Fibroblast of skin of right biceps (primary cell): Measurements from ENCODE around the gene GFPT2.

ENCODE experiments used
- DNase-seq: peaks from one replicate; pipeline ENCODE4 v3.0.0-alpha.2; 2013

GFPT2 gene

DNA sequence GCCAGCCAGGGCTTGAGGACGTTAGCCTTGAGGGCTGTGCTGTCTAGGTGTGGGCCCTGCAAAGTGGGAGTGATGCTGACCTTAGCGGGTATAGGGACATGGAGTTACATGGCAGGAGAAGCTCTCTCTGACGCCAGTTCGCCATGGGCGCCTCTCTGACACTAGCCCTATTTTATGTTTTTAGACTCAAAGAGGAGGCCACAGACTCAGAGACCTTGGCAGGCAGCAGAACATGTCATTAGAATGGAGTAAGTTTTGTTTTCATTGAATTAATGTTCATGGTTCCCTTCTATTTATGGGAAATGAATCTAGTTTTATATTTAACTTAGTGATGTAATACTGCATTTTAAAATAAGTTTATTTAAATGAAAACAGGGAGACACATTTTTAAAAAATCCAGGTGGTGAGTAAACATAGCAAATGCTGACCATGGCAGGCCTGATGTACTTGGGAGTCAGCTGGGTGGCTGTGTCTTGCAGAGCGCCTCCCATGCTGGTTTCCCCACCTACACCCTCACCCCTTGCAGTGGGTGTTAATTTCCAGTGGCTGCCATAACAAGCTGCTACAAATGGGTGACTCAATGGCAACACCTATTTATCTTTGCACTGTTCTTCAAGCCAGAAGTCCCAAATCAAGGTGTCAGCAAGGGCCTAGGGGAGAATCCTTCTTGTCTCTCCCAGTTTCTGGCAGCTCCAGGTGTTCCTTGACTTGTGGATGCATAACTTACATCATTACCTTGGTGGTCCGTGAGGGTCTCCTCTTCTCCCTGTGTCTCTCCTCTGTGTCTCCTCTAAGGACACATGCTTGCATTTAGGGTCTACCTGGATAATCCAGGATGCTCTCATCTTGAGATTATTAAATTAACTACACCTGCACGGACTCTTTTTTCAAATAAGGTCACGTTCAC lies 25.6 kb upstream of the GFPT2 start:
- no peak for DNase-seq

- no peak for DNase-seq
These were observed 24.5 kb upstream of the GFPT2 start for GRCh38 chr5:180377556-180378197.

GRCh38 chr5:180376511-180376910 lies 23.4 kb upstream of the GFPT2 start:
- no peak for DNase-seq

DNA sequence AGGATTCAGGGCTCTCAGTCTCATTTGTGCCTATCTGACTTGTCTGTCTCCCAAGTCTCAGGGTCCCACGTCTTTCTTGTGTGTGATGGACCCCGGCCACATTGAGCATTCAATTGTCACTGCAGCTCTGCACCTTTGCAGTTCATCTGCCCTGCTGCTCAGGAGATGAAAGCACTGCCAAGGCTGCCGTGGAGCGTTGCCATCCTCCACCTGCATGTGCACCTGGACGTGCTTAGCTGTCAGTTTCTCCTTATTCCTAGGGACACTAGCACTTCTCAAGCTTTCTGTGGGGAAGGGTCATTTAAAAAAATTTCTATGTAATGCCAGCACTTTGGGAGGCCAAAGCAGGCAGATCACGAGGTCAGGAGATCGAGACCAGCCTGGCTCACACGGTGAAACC lies 22.8 kb upstream of the GFPT2 start:
- DNase-seq: no peak

DNA sequence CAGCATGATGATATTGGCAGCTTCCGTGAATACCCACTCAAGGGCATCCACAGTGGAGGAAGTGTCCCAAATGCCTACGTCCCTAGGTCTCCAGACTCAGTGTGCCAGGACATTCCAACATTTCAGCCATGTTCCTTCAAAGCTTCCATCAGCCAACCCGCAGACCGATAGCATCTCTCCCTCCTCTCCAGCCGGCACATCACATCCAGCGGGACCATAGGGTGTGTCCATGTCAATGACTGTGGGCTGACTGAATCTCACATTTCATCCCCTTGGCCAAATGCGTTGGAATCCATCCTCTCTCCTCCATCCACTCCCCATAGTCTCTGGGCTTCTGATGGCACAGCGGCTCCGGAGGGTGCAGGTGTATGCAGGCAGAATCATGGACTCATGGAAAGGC lies 22.2 kb upstream of the GFPT2 start:
- no peak for DNase-seq

GRCh38 chr5:180373870-180374269 lies 20.7 kb upstream of the GFPT2 start:
- no peak for DNase-seq

GRCh38 chr5:180373454-180373853 lies 20.3 kb upstream of the GFPT2 start:
- DNase-seq: no peak

- DNase-seq: no peak
These were observed 18.8 kb upstream of the GFPT2 start for GRCh38 chr5:180371949-180372348.

DNA sequence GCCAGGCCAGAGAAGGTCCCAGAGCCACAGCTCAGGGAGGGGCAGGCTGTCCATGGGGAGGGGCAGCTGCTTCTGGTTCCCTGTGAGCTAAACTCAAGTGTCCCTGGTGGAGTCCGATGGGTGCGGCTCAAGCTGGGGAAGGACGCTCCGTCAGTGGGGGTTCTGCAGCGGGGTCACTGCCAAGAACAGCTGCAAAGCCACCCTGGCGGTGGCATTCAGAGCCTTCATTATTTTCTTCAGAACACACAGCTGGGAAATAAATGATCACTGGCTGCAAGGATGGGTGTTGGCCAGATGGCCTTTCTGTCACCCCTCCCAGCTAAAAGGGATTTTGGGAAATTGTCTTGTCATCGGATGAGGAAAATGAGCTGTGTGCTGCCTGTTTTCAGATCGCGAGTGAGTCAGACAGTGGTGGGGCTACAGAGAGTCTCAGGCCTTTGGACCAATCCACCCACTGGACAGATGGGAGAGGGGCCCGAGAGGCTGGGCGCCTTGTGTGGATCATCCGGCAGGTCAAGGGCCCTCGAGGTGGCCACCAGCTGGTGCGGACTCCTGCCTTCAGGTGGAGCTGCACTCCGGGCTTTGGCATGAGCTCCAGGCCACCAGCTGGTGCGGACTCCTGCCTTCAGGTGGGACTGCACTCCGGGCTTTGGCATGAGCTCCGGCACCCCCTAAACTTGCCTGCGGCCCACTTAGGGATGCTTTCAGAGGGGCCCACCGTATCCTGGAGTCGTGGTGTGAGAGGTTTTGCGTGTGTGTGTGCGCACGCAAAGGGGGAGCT lies 17.9 kb upstream of the GFPT2 start:
- no peak for DNase-seq

DNA sequence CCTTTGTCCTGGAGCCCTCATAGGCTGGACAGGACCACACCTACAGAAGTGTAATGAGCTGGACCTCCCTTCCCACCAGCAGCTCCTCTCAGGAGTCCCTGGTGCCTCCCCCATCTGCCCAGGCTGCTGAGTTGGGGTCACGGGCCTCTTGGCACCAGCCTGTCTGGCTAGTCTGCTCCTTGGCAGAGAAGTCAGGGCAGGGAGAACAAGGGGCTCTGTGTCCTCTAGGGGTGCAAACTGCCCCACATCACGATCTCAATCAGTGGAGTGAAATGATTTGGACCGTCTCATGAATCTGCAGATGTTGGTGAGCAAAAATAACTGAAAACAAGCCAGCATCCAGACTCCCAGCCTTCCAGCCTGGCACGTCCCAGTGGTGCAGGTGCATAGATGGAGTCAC lies 14.9 kb upstream of the GFPT2 start:
- DNase-seq: no peak

DNA sequence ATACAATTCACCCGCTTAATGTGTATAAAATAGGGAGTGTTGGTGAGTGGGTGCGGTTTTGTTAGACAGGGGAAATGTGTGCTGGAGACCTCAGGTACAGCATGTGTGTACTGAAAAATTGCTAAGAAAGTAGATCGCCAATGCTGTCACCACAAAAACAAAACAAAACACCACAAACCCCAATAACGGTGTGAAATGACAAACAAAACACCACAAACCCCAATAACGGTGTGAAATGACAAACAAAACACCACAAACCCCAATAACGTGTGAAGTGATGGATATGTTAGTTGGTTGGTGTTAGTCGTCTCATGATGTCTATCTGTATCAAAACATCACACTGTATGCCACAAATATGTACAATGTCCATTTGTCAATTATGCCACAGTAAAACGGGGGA lies 14.2 kb upstream of the GFPT2 start:
- DNase-seq: no peak

- DNase-seq: no peak
These were observed 13.2 kb upstream of the GFPT2 start for GRCh38 chr5:180366326-180366725.

- no peak for DNase-seq
These were observed 12.7 kb upstream of the GFPT2 start for GRCh38 chr5:180365829-180366228.

- DNase-seq: no peak
These were observed 11.2 kb upstream of the GFPT2 start for GRCh38 chr5:180364306-180364856.

- DNase-seq: no peak
These were observed 7.2 kb upstream of the GFPT2 start for GRCh38 chr5:180360078-180360957.

DNA sequence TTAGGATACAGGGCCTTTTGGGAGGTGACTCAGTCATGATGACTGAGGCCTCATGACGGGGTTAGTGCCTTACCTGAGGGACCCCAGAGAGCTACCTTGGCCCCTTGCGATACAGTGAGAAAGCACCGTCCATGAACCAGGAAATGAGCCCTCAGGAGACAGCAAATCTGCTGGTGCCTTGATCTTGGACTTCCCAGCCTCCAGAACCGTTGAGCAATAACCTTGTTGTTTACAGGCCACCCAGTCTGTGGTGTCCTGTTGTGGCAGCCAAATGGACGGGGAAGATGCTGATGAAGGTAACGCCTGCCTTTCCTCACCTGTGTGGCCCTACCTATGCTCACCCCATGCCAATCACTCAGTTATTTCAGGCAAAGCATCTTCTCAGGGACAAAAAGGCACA lies 5.6 kb upstream of the GFPT2 start:
- DNase-seq: no peak

DNA sequence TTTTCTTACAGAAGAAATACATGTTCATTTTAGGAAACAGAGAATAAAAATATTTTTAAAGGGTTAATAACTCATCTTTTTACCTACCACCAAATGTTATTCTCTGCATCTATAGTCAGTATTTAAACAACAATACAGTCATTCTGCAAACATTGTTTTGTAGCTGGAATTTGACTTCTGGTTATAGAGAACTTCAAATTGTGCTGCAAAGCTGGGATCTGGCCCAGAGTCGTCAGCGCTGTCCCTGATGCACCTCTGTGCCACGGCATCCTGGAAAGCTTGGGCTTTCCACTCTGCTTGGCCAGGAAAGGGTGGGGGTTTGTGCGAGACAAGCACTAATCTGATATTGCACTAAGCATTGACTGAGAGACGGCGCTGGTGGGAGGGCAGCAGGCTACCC lies 5.0 kb upstream of the GFPT2 start:
- no peak for DNase-seq

- DNase-seq: no peak
These were observed 1.8 kb upstream of the GFPT2 start for GRCh38 chr5:180354966-180355365.

DNA sequence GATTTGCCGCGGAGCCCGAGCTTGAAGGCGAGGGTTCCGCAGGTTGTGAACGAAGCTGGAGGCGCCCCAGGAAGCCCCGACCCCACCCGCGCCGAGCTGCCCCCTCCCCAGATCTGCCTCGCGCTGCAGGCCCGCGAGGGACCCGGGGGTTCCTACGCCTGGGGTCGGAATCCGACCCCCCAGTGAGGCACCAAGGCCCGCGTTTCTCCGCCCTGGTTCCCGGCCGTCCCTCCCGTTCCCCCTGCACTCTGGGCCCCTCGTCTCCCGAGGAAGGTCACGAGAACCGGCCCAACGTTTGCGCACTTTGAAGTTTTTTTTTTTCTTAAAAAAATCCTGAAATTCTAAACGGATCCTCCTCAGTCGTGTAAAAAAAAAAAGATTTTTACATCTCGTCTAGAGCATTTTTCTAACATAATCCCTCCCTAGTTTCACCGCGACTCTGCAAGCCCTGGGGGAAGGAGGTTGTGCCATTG lies 880 bp upstream of the GFPT2 start:
- no peak for DNase-seq

- peak; percentile 18 for DNase-seq
These were observed 754 bp downstream of the GFPT2 start for GRCh38 chr5:180352116-180353047.
